ENCODE data around the gene ALDH8A1.

GRCh38 chr6:134909701-134910592 is 40.0 kb downstream of the ALDH8A1 start:
- no peak for TF ChIP-seq POLR2A (IDR thresholded peaks at IDR 0.05; ENCODE audit: low read length)
- TF ChIP-seq GATA1 (IDR thresholded peaks at IDR 0.05; ENCODE audit: low read depth, low read length), result no peak

All from erythroblast (primary cell).